ENCODE data around the gene MB. TPM values are rescaled to one million over a fixed set of nuclear protein-coding genes. Genes with fewer than 3 reads are reported as not detected.

MB gene
- total RNA-seq, 1 experiment from 2014 or later = 0.77 TPM

DNA sequence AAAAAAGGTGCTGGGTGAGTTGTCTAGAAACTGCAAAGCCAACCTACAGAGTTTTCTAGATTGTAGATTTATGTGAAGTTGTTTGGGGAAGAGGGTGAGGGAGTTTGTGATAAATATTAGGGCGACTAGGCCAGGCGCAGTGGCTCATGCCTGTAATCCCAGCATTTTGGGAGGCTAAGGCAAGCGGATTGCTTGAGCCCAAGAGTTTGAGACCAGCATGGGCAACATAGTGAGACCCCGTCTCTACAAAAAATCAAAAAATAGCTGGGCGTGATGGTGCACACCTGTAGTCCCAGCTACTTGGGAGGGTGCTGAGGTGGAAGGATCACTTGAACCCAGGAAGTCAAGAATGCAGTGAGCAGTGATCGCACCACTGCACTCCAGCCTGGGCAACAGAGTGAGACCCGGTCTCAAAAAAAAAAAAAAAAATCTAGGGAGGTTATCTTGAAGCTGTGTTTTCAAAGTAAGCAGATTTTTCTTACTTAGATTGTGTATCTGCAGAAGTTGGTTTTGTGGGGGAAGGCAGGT lies 32.0 kb upstream of the MB start:
- peaks cover 9% of the 10 kb centered on the region for H3K36me3 Mint-ChIP-seq (ENCODE audit: insufficient read depth, unreplicated experiment)
- 0 out of 2 replicates have a peak, but pooled peaks cover 3% of the 10 kb centered on the region for H3K4me1 ChIP-seq
- H3K4me3 ChIP-seq (ENCODE audit: low read depth, low read length) = peak overlapping the region; percentile 43
- H3K27me3 Mint-ChIP-seq (ENCODE audit: insufficient read depth, unreplicated experiment) = no peaks in the 10 kb centered on the region
- no peaks in the 10 kb centered on the region for H3K9me3 Mint-ChIP-seq (ENCODE audit: unreplicated experiment)
- H3K9me3 ChIP-seq = no peaks in the 10 kb centered on the region
- peak overlapping the region; percentile 89 for H3K27ac Mint-ChIP-seq (ENCODE audit: unreplicated experiment)
- no peak for DNase-seq
- intact Hi-C loops (cut with micrococcal nuclease; ENCODE audit: unreplicated experiment) = no loop called here
- POLR2A ChIA-PET = interaction anchor here (0.6 to 0.7 kb wide), 2 partner anchors 22 to 221 kb away, joined by 3 read pairs; no protein-coding TSS in a partner anchor
- peak overlapping the region; percentile 84 for H3K4me3 Mint-ChIP-seq (ENCODE audit: unreplicated experiment)
- CTCF ChIA-PET = no interaction called here
- no peak for TF ChIP-seq CTCF (IDR thresholded peaks at IDR 0.05; ENCODE audit: insufficient read depth in 1 of 2, low read depth in 1 of 2, low read length in 1 of 2, severe bottlenecking in 1 of 2, unreplicated experiment in 1 of 2)
- peaks cover 7% of the 10 kb centered on the region for H3K4me1 Mint-ChIP-seq (ENCODE audit: low read depth, unreplicated experiment)
- BruUV-seq (replicated peaks) = no TSS peak
- no peaks in the 10 kb centered on the region for H3K27me3 ChIP-seq (replicated peaks; ENCODE audit: control insufficient read depth, insufficient read depth, low read length)
- H3K36me3 ChIP-seq (ENCODE audit: control insufficient read depth, insufficient read depth, low read length) = no peaks in the 10 kb centered on the region

- Mint-ChIP-seq H3K4me3 (ENCODE audit: unreplicated experiment) (peak within 1 kb of the TSS; percentile 84), H3K27ac (ENCODE audit: unreplicated experiment) (peak within 1 kb of the TSS; percentile 89), H3K9me3 (ENCODE audit: unreplicated experiment) (no peaks in the 10 kb centered on the region), H3K27me3 (ENCODE audit: insufficient read depth, unreplicated experiment) (no peaks in the 10 kb centered on the region), H3K36me3 (ENCODE audit: insufficient read depth, unreplicated experiment) (peaks cover 9% of the 10 kb centered on the region), H3K4me1 (ENCODE audit: low read depth, unreplicated experiment) (peaks cover 7% of the 10 kb centered on the region)
- no peak for TF ChIP-seq CTCF (IDR thresholded peaks at IDR 0.05; ENCODE audit: insufficient read depth in 1 of 2, low read depth in 1 of 2, low read length in 1 of 2, severe bottlenecking in 1 of 2, unreplicated experiment in 1 of 2)
- Histone ChIP-seq H3K4me1 (0 out of 2 replicates have a peak, but pooled peaks cover 3% of the 10 kb centered on the region), H3K27me3 (replicated peaks; ENCODE audit: control insufficient read depth, insufficient read depth, low read length) (no peaks in the 10 kb centered on the region), H3K4me3 (ENCODE audit: low read depth, low read length) (peak within 1 kb of the TSS; percentile 43), H3K9me3 (no peaks in the 10 kb centered on the region), H3K36me3 (ENCODE audit: control insufficient read depth, insufficient read depth, low read length) (no peaks in the 10 kb centered on the region)
- intact Hi-C loops (cut with micrococcal nuclease; ENCODE audit: unreplicated experiment) = no loop called here
- peak in 1 of 2 experiments; percentile 55 for DNase-seq
- TSS peak; percentile 81 for BruUV-seq (replicated peaks)
- POLR2A ChIA-PET = interaction anchor here (0.6 to 1.1 kb wide), 4 partner anchors 8 to 221 kb away, joined by 3 to 4 read pairs (median 3); no protein-coding TSS in a partner anchor
- CTCF ChIA-PET = interaction anchor here (0.6 to 1.1 kb wide), 3 partner anchors 21 to 192 kb away, joined by 3 to 7 read pairs (median 4); no protein-coding TSS in a partner anchor
These were observed 31.2 kb upstream of the MB start, which contains the start of gene APOL6 for GRCh38 chr22:35648066-35649025. TSS of gene APOL6 (plus strand) at chr22:35648446. CDS start at chr22:35656426, 7,980 bp downstream.

- TF ChIP-seq CTCF (IDR thresholded peaks at IDR 0.05; ENCODE audit: insufficient read depth in 1 of 2, low read depth in 1 of 2, low read length in 1 of 2, severe bottlenecking in 1 of 2, unreplicated experiment in 1 of 2) = no peak
- Histone ChIP-seq H3K36me3 (ENCODE audit: control insufficient read depth, insufficient read depth, low read length) (no peaks in the 10 kb centered on the region), H3K9me3 (no peaks in the 10 kb centered on the region), H3K4me3 (ENCODE audit: low read depth, low read length) (no peak overlapping the region), H3K4me1 (peaks cover 24% of the 10 kb centered on the region), H3K27me3 (replicated peaks; ENCODE audit: control insufficient read depth, insufficient read depth, low read length) (no peaks in the 10 kb centered on the region)
- Mint-ChIP-seq H3K9me3 (ENCODE audit: unreplicated experiment) (no peaks in the 10 kb centered on the region), H3K4me1 (ENCODE audit: low read depth, unreplicated experiment) (peaks cover 21% of the 10 kb centered on the region), H3K36me3 (ENCODE audit: insufficient read depth, unreplicated experiment) (peaks cover 11% of the 10 kb centered on the region), H3K4me3 (ENCODE audit: unreplicated experiment) (no peak overlapping the region), H3K27ac (ENCODE audit: unreplicated experiment) (no peak overlapping the region), H3K27me3 (ENCODE audit: insufficient read depth, unreplicated experiment) (no peaks in the 10 kb centered on the region)
- no TSS peak for BruUV-seq (replicated peaks)
- intact Hi-C loops (cut with micrococcal nuclease; ENCODE audit: unreplicated experiment) = no loop called here
- no peak for DNase-seq
- POLR2A ChIA-PET = no interaction called here
- CTCF ChIA-PET = no interaction called here
These were observed 28.5 kb upstream of the MB start for GRCh38 chr22:35645646-35646045.

All from Caco-2 (cell line).